GM12865 (cell line): ENCODE data around the gene RAB36.

Experiments used
- DNase-seq: peaks from one replicate; pipeline ENCODE4 v3.0.0; 2010; ENCODE audit warnings: low read depth
- H3K4me3 ChIP-seq: 2 replicates; pipeline ENCODE4 v1.5.1; 2011; ENCODE audit warnings: mild to moderate bottlenecking, low read depth, low read length, control low read depth
- TF ChIP-seq, protein P1 (sequence below): IDR thresholded peaks from 2 replicates; pipeline ENCODE4 v1.5.1; 2011; ENCODE audit warnings: low read length, control low read depth, low read depth, inconsistent platforms; ENCODE audit not compliant: insufficient read depth; ENCODE audit errors: missing control alignments

The RAB36 gene

DNA sequence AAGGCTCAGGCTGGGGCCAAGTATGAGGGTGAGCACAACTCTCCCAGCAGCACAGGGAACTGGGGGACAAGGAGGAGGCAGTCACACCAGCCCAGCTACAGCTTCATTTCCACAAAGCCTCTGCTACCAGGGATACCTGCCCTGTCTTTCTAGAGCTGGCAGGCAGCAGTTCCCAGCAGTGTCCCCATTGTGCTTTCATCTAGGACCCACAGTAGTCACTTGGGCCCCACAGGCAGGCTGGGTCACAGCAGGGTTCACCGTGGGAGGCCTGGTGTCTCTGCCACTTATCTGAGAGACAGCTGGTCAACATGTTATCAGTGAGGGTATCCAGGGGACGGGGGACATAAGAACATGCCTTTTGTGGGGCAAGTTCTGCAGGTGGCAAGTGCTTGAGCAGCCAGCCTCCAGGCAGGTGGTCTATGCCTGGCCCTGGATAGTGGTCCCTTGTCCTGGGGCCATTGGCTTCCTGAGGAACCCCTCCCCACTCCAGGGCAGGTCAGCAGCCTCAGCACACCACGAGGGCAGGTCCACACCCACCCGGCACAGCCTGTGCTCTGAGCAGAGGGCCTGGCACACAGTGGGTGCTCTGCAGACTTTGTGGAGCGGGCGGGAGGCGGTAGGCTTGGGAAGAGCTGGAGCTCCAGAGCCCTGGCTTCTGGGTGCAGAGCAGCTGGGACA, 45.0 kb upstream of the RAB36 start:
- DNase-seq, result no peak
- no peak overlapping the region for H3K4me3 ChIP-seq
- TF ChIP-seq, protein P1, sequence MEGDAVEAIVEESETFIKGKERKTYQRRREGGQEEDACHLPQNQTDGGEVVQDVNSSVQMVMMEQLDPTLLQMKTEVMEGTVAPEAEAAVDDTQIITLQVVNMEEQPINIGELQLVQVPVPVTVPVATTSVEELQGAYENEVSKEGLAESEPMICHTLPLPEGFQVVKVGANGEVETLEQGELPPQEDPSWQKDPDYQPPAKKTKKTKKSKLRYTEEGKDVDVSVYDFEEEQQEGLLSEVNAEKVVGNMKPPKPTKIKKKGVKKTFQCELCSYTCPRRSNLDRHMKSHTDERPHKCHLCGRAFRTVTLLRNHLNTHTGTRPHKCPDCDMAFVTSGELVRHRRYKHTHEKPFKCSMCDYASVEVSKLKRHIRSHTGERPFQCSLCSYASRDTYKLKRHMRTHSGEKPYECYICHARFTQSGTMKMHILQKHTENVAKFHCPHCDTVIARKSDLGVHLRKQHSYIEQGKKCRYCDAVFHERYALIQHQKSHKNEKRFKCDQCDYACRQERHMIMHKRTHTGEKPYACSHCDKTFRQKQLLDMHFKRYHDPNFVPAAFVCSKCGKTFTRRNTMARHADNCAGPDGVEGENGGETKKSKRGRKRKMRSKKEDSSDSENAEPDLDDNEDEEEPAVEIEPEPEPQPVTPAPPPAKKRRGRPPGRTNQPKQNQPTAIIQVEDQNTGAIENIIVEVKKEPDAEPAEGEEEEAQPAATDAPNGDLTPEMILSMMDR, result no peak

DNA sequence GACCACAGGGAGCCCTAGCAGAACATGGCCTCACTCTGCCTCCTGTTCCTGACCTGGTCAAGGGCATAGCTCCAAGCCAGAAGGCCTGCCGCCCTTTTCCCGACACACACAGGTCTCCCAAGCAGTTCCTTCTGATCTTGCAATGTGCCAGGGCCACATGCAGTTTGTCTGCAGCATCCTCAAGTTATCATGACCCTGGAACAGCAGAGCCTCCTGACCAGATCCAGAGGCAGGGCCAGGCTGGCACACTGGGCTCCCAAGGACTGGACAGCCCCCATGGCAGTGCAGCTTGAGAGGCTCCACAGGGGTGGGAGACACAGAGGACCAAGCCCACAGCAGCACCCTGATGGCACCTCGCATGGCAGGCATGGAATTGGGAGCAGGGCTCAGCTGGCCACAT, 43.8 kb upstream of the RAB36 start:
- H3K4me3 ChIP-seq, result no peak overlapping the region
- TF ChIP-seq, protein P1, result no peak
- DNase-seq, result no peak

DNA sequence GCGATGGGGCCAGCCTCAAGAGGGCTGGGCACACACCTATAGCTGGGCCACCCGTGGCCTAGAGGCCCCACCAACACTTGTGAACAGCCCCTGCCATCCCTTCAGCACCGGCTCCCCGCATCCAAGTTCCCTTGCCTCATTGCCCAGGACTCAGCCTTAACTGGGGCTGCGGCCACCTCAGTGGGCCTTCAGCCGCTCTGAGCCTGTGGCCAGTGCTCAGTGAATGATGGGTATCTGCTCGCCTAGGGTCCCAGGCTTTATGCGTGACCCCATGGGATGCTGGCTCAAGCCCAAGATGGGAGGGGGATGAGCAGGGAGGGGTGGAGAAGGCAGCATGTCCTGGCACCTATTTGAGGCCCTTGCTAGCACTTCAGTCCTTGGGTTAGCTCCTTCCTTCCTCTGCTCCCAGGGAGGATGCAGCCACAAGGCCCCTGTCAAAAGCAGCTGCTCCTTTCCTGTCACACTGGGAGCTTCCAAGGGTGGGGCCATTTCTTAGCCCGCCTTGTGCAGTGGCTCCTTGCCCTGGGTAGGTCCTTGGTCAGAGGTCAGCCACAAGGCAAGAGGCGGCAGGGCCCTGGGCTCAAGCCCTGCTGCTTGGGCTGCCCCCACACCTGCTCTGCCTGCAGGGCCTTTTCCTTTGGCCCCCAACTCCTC, 43.1 kb upstream of the RAB36 start:
- DNase-seq, result no peak
- TF ChIP-seq, protein P1, result no peak

GRCh38 chr22:23102776-23103175, 42.5 kb upstream of the RAB36 start:
- TF ChIP-seq, protein P1, result no peak
- no peak for DNase-seq

More for the DNA sequence above, 43.1 kb upstream of the RAB36 start:
- H3K4me3 ChIP-seq, result no peak overlapping the region

GRCh38 chr22:23103199-23103954, 41.9 kb upstream of the RAB36 start:
- TF ChIP-seq, protein P1, result no peak
- no peak for DNase-seq
- H3K4me3 ChIP-seq, result no peak overlapping the region

More at GRCh38 chr22:23102776-23103175, 42.5 kb upstream of the RAB36 start:
- no peak overlapping the region for H3K4me3 ChIP-seq

GRCh38 chr22:23104187-23104971, 40.9 kb upstream of the RAB36 start:
- TF ChIP-seq, protein P1, result no peak
- DNase-seq, result no peak
- H3K4me3 ChIP-seq, result no peak overlapping the region
